Activated naive CD8-positive, alpha-beta T cell (primary cell): Measurements from ENCODE around the gene ZNF341.
A peak's percentile ranks its signal among the peaks of the same experiment; 100 is the strongest.

Source experiments
- H3K27ac Mint-ChIP-seq: one replicate; pipeline ENCODE4 v1.8.0; 2021; ENCODE audit warnings: mixed read lengths
- H3K27me3 Mint-ChIP-seq: one replicate; pipeline ENCODE4 v1.8.0; 2021; ENCODE audit warnings: mixed read lengths
- H3K36me3 Mint-ChIP-seq: one replicate; pipeline ENCODE4 v1.8.0; 2021; ENCODE audit warnings: mixed read lengths
- H3K4me1 Mint-ChIP-seq: one replicate; pipeline ENCODE4 v1.8.0; 2021; ENCODE audit warnings: low read depth, mixed read lengths
- H3K4me3 Mint-ChIP-seq: one replicate; pipeline ENCODE4 v1.8.0; 2021; ENCODE audit warnings: mild to moderate bottlenecking, mixed read lengths
- H3K9me3 Mint-ChIP-seq: one replicate; pipeline ENCODE4 v1.8.0; 2021; ENCODE audit warnings: low read depth, mixed read lengths

The ZNF341 gene

DNA sequence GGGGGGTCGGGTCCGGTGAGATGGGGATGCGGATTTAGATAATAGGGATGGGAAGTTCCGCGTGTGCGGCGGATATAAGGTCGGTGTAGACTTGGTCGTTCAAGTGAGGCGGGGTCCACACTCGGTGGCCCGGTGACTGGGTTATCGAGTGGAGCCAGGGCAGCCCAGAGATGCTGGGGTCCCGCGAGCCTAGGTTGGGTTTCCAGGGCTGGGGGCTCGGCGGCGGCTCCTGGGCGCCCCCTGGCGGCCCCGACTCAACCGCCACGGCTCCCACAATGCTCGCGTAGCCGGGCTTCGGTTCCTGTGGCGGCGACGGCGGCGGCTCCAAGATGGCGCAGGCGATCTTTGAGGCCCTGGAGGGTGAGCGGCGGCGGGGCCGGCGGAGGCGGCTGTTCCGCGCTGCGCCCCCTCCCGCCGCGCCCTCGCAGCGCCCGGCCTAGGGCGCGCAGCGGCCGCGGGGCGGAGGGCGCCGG lies at the start of gene ZNF341:
Gene ZNF341 (plus strand): TSS at position 304 of the 473 bp plus-strand sequence. CDS start 26 bp downstream, at position 330.
- H3K9me3 Mint-ChIP-seq: peaks cover 2% of the 10 kb centered on the region
- H3K36me3 Mint-ChIP-seq: peaks cover 4% of the 10 kb centered on the region
- H3K27me3 Mint-ChIP-seq: no peaks in the 10 kb centered on the region
- H3K4me3 Mint-ChIP-seq: peak within 1 kb of the TSS; percentile 92
- peak within 1 kb of the TSS; percentile 91 for H3K27ac Mint-ChIP-seq
- peaks cover 21% of the 10 kb centered on the region for H3K4me1 Mint-ChIP-seq

DNA sequence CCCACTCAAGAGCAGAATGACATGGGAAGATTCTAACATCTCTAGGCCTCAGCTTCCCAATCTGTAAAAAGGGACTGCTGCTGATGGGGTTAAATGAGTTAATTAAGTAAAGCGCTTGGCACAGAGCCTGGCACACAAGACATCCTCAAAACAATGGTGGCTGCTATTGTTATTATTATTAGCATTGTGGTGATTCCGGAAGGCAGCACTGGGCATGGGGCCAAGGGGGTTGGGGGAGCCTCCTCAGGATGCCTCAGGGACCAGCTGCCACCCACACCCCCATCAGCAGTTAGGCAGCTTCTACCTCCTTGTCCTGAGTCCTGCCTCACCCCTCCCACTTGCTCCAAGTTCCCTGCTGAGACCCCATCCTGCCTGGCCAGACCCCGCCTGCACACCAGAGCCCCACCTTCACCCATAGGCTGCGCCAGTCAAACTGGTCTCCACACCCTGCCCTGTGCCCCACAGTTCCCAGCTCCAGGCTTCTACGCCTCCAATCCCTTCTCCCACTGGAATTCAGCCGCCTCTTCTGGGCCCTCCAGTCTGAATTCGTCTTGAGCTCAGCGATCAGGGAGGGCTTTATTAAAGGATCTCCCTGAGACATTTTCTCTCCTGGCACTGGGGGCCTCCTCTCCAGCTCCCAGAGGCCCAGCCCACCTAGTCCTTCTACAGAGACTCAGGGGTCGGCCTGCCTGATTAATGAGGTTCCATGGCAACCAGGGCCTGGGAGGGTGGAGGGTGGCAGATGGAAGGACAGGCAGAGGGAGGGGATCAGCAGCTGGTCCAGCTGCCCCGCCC lies 47.1 kb upstream of the ZNF341 start:
- H3K36me3 Mint-ChIP-seq: no peaks in the 10 kb centered on the region
- peak overlapping the region; percentile 34 for H3K27ac Mint-ChIP-seq

DNA sequence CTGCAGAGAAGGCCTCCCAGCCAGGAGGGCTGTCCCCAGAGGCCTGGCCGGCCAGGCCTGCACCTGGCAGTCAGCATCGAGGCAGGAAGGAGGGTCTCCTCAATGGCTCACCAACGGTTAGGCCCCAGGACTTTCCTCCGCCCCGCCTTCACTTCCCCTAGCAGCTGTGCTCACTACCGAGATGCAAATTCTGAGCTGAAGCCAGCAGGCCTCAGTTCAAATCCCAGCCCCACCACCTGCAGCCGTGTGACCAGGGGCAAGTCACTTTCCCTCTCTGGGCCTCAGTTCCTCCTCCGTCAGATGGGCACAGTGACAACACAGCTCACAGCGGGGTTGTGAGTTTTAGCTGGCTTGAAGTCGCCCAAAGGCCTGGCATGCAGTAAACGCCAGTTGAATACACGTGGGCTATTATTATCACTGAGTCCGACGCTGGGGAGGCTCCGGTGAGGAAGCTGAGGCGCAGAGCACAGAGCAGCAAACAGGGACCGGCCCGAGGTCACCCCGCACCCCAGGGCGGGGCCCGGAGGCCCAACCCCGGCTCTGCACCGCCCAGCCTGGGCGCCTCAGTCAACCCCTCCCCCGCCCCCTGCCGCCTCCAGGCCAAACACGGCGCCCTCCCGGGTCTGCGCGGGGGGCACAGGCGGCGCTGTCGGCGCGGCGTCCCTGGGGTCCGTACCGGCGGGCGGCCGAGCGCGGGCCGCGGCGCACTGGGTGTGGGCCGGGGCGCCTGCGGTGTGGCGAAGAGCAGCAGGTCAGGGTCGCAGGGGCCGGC lies 46.3 kb upstream of the ZNF341 start:
- no peaks in the 10 kb centered on the region for H3K27me3 Mint-ChIP-seq

More for the DNA sequence above, 47.1 kb upstream of the ZNF341 start:
- Mint-ChIP-seq H3K27me3 (no peaks in the 10 kb centered on the region), H3K9me3 (no peaks in the 10 kb centered on the region), H3K4me1 (peaks cover 50% of the 10 kb centered on the region), H3K4me3 (peak overlapping the region; percentile 89)

DNA sequence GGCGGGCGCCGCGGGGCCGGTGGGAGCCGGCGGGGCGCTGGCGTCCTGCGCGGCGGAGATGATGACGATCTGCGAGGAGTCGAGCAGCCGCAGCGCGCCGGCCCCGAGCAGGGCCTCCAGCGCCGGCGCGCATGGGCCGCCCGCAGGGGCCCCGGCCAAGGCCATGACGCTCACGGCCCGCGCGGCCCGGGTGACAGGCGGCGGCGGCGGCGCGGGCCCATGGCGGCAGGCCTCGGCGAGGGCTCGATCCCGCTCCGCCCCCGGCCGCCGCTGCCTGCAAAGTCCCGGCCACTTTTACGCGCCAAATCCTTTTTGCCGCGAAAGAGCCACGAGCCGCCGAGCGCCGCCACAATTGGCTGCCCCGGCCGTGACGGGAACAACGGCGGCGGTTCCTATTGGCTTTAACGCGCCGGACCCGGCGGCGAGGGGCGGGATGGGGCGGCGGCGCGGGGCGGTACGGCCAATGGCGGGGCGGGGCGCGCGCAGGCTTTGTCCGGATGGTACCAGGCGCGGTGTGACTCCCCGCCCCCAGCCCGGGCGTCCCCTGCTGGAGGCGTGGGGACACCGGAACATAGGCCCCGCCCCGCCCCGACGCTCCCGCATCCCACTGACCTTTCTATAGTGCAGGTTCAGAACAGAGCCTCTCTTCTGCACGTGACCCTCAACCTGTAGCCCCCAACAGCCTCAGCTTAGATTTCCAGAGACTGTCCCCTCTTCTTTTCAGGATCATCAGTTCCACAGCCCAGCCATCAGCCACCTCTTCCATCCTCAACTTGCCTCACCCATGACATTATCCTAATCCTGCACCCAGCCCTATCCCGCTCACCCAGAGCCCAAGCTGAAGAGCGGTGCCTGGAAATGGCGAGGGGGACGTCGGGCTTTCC lies 45.5 kb upstream of the ZNF341 start, which contains the start of gene E2F1:
Gene E2F1 (minus strand): TSS at position 286 of the 884 bp plus-strand sequence. CDS start 121 bp downstream, at position 165.
- Mint-ChIP-seq H3K27me3 (no peaks in the 10 kb centered on the region), H3K9me3 (no peaks in the 10 kb centered on the region), H3K27ac (peak within 1 kb of the TSS; percentile 87), H3K36me3 (no peaks in the 10 kb centered on the region), H3K4me1 (peaks cover 53% of the 10 kb centered on the region), H3K4me3 (peak within 1 kb of the TSS; percentile 89)

More for the DNA sequence above, 46.3 kb upstream of the ZNF341 start:
- peak overlapping the region; percentile 87 for H3K27ac Mint-ChIP-seq
- H3K9me3 Mint-ChIP-seq: no peaks in the 10 kb centered on the region
- no peaks in the 10 kb centered on the region for H3K36me3 Mint-ChIP-seq
- peaks cover 54% of the 10 kb centered on the region for H3K4me1 Mint-ChIP-seq
- H3K4me3 Mint-ChIP-seq: peak overlapping the region; percentile 89

DNA sequence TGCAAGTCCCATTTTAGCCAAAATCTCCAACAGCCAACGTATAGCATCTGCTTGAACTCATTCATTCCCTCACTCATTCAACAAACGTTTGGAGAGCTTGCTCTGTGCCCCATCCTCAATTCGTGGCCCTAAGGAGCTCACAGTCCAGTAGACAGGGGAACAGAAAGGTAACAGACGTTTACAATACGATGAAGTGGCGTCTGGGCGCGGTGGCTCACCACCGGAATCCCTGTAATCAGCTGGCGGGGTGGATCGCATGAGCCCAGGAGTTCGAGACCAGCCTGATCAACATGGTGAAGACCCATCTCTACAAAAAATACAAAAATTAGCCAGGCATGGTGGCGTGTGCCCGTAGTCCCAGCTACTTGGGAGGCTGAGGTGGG lies 44.8 kb upstream of the ZNF341 start:
- Mint-ChIP-seq H3K4me1 (peaks cover 50% of the 10 kb centered on the region), H3K27me3 (no peaks in the 10 kb centered on the region), H3K9me3 (no peaks in the 10 kb centered on the region), H3K4me3 (peak overlapping the region; percentile 82), H3K27ac (peak overlapping the region; percentile 87), H3K36me3 (no peaks in the 10 kb centered on the region)

DNA sequence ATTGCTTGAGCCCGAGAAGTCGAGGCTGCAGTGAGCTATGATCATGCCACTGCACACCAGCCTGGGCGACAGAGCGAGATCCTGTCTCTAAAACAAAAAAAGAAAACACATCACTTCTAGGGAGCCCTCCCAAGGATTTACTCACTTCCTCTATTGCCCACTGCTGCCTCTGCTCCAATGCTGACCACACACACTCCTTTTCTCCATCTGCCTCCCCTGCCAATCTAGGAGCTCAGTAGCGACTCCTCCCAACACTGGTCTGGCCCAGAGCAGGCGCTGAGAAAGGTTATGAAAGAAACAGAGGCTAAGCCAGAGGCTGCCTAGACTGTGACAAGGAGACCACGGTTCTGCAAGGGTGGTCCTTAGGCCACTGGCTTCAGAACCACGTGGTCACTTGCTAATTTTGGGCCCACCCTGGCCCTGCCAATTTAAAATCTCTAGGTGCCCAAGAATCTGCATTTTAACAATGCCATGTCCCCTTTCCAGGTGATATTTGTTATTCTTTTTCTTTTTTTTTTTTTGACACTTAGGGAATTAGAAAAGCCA lies 44.4 kb upstream of the ZNF341 start:
- Mint-ChIP-seq H3K4me3 (no peak overlapping the region), H3K27me3 (no peaks in the 10 kb centered on the region), H3K36me3 (no peaks in the 10 kb centered on the region), H3K4me1 (peaks cover 49% of the 10 kb centered on the region), H3K9me3 (no peaks in the 10 kb centered on the region), H3K27ac (peak overlapping the region; percentile 87)

DNA sequence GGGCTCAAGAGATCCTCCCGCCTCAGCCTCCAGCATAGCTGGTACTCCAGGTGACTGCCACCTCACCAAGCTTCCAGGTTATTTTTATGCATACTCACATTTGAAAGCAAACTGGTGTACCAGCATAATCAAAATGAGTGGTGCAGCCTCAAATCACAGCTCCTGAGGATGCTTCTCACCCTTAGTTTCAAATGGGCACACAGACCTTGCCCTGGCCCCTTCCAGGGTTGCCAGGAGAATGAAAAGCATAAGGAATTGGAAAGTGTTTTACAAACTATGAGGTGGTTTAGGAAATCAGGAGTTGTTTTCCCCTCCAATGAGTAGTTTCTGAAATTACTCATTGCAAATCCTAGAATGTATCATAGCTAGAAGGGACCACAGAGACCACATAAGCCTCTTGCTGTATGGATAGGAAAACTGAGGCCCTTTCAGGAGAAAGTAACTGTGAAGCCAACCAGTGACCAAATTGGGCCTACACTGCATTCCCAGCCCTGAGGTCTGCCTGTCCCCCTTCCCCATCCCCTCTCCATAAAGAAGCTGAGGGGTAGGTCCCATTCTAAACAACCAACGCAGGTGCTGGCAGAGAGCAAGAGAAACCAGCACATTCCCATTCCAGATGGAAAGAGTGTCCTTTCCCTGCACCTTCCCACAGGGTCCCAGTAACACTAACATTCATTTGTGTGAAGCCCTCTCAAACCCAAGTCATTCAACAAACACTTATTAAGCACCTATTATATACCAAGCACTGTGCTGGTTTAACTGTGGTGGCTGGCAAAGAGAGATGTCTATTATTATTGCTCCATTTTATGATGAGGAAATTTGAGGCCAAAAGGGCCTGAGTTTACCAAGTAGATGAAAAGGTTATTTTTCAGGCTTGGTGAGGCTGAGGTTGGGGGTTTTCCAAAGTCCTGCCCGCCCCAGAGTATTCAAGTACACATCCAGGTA lies 43.5 kb upstream of the ZNF341 start:
- no peaks in the 10 kb centered on the region for H3K27me3 Mint-ChIP-seq
- H3K36me3 Mint-ChIP-seq: no peaks in the 10 kb centered on the region
- no peaks in the 10 kb centered on the region for H3K9me3 Mint-ChIP-seq
- peak overlapping the region; percentile 46 for H3K4me3 Mint-ChIP-seq
- peaks cover 49% of the 10 kb centered on the region for H3K4me1 Mint-ChIP-seq
- H3K27ac Mint-ChIP-seq: peak overlapping the region; percentile 2

DNA sequence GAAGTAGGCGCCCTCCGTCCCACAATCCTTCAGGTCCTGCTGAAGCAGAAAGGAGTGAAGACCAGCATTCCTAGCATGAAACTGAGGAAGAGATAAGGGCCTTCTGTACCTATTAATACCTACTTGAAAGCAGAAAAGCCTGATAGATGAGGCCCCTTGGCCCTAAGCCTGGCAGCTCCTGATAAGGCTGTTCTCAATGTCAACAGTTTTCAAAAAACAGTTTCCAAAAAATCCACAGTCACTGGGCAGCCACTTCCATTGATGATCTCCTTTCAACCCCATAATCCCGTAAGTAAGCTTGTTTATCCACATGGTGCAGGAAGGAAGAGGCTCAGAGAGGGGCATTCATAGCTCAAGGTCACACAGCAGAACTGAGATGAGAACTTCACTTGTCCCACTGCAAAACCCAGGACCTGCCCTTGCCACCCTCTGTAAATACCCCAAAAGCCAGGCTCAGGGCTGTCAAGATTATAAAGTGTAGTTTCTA lies 42.8 kb upstream of the ZNF341 start:
- Mint-ChIP-seq H3K9me3 (no peaks in the 10 kb centered on the region), H3K27ac (peak overlapping the region; percentile 56), H3K36me3 (no peaks in the 10 kb centered on the region), H3K4me3 (no peak overlapping the region), H3K27me3 (no peaks in the 10 kb centered on the region), H3K4me1 (peaks cover 49% of the 10 kb centered on the region)

DNA sequence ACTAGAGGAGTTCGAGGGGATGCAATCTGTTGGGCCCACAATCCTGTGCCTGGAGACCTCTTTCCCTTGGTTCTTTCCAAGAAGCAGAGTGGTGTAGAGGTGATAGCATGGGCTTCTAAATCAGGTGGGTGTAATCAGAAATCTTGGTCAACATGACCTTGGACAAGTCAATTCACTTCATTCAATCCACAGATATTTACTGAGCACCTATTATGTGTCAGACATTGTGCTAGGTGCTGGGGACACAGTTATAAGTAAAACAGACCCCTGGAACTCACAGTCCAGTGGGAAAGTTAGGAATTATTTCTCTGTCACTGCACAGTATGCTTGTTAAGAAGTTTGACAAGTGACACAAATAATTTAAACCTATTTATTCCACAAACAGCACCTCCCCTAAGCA lies 42.3 kb upstream of the ZNF341 start:
- Mint-ChIP-seq H3K4me1 (peaks cover 49% of the 10 kb centered on the region), H3K27ac (peak overlapping the region; percentile 87), H3K4me3 (peak overlapping the region; percentile 69), H3K36me3 (no peaks in the 10 kb centered on the region), H3K27me3 (no peaks in the 10 kb centered on the region), H3K9me3 (no peaks in the 10 kb centered on the region)

DNA sequence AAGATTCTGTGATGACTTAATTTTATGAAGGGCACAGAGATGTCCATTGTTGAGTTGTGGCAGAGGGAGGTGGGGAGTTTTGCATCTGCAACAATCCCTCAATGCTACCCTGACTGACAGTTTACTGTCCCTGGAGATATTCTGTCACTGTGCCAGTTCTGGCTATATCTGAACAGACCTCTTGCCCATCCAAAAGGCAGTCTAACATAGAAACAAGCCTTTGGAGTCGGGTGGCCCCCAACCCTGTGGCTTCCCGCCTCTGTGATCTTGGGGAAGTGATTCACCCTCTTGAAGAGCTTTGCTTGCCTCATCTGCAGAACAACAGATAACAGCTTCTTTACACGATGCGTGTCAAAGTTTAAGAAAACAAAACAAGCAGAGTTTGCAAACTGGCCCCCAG lies 41.8 kb upstream of the ZNF341 start:
- peak overlapping the region; percentile 69 for H3K4me3 Mint-ChIP-seq
- no peaks in the 10 kb centered on the region for H3K27me3 Mint-ChIP-seq
- H3K4me1 Mint-ChIP-seq: peaks cover 45% of the 10 kb centered on the region
- no peaks in the 10 kb centered on the region for H3K9me3 Mint-ChIP-seq
- H3K27ac Mint-ChIP-seq: peak overlapping the region; percentile 87
- no peaks in the 10 kb centered on the region for H3K36me3 Mint-ChIP-seq

DNA sequence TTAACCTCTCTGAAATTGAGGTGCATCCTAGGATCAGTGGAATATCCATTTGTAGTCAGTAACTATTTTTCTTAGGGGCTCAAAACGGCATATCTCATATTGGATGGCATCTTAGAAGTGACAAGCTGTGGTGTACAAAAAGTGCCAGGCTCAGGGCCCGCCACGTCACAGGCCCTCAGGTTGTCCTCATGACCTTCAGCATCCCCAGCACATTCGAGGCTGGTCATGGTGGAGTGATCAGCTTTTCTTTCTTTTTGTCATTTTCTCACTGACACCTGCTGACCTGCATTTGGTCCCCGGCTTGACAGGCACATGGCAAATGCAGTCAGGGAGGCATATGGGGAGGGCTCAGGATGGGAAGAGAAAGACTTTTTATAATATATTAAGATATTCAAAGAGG lies 38.5 kb upstream of the ZNF341 start:
- H3K4me1 Mint-ChIP-seq: peaks cover 22% of the 10 kb centered on the region
- no peak overlapping the region for H3K27ac Mint-ChIP-seq
- no peaks in the 10 kb centered on the region for H3K27me3 Mint-ChIP-seq
- H3K36me3 Mint-ChIP-seq: no peaks in the 10 kb centered on the region
- H3K4me3 Mint-ChIP-seq: no peak overlapping the region
- no peaks in the 10 kb centered on the region for H3K9me3 Mint-ChIP-seq

DNA sequence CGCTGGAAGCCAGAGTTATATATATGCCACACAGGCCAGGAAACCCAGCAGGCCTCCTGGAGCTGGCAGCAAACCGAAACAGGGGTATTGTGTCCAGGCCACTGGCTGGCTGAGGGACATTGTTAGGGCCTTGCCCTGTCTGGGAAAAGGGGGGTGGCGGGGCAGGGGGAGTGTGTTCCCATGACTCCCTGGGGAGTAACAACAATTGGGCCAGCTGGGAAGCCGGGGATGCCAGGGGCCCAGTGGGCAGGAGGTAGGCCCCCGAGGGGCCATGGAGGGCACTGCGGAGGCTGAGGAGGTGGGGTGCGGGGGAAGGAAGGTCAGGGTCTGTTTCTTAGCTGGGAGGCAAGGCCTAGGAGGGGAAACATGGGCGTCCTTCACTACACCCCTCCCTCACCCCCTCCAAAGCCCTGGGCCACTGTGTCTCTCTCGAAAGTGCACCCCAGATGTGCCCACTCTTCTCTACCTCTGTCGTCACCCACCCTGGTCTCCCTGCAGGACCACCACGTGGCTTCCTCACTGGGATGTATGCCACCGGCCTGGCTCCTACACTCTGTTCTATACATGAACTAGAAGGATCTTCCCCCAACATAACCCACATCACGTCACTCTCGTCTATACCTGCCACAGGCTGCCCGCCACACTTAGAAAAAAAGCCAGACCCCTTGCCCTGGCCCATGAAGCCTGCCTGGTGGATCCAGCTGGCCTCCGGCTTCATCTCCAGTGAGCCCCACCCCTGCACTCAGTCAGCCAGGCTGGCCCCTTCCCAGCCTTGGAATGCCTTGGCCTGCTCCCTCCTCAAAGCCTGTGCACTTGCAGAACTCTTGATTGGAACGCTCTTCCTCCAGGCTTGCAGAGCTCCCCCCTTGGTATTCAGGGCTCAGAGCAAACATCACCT lies 37.8 kb upstream of the ZNF341 start:
- Mint-ChIP-seq H3K27me3 (no peaks in the 10 kb centered on the region), H3K4me3 (no peak overlapping the region), H3K36me3 (no peaks in the 10 kb centered on the region), H3K27ac (no peak overlapping the region), H3K4me1 (peaks cover 15% of the 10 kb centered on the region), H3K9me3 (no peaks in the 10 kb centered on the region)
